HepG2 (cell line): Measurements from ENCODE around the gene CMIP. TPM values are rescaled to one million over a fixed set of nuclear protein-coding genes. Genes with fewer than 3 reads are reported as not detected.
A peak's percentile ranks its signal among the peaks of the same experiment; 100 is the strongest.

Source experiments
- ATAC-seq: fragments of 200-7000 bp; cut with Tn5 transposase; 3 replicates; pipeline ENCODE4 v1.9.1; 2020; ENCODE audit warnings: mild to moderate bottlenecking, moderate library complexity
- BruUV-seq: library from RNA; stranded (reverse); fragments of 400-500 nt; replicated peaks from 2 replicates; lab custom pipeline; 2021; lab: Mats Ljungman, UMichigan
- CTCF ChIA-PET: fragments of 300-600 bp; formaldehyde crosslinking; extraction: SDS; loops from one replicate; lab custom pipeline; 2021; ENCODE audit warnings: low total read pairs, inconsistent platforms, low intra/inter-chr PET ratio; lab: Yijun Ruan, JAX
- POLR2A ChIA-PET: fragments of 350-600 bp; sonication (Branson Sonifier 250); formaldehyde crosslinking; loops from one replicate; lab custom pipeline; 2020; ENCODE audit warnings: antibody characterized with exemption, inconsistent platforms; lab: Yijun Ruan, JAX
- DNase-seq: peaks from one replicate; pipeline ENCODE4 v3.0.0-alpha.2; 2015; ENCODE audit warnings: low spot score
- FAIRE-seq: peaks from 3 replicates; lab custom pipeline; 2011; peaks lifted over from hg19 to GRCh38; lab: Jason Lieb, UNC
- H2AFZ ChIP-seq: one replicate; pipeline ENCODE4 v1.6.1; 2011; ENCODE audit warnings: low read length, inconsistent platforms
- H3K27ac ChIP-seq: fragments of 300-600 bp; 3 replicates; pipeline ENCODE4 v1.8.0; 2011; ENCODE audit warnings: mixed run types, mild to moderate bottlenecking, mixed read lengths, low read length, inconsistent platforms; ENCODE audit not compliant: insufficient read depth; ENCODE audit errors: extremely low read length
- H3K27me3 ChIP-seq, 2 experiments: fragments of 200-600 bp in 1 of 2; 2 replicates in 1 of 2; 3 replicates in 1 of 2; pipeline versions ENCODE4 v1.6.0 to v1.8.0; 2011; ENCODE audit warnings: low read length in 2 of 2, mild to moderate bottlenecking in 2 of 2, moderate library complexity in 2 of 2, inconsistent platforms in 1 of 2; ENCODE audit not compliant: insufficient read depth in 2 of 2, control insufficient read depth in 1 of 2
- H3K36me3 ChIP-seq, 2 experiments: fragments of 200-600 bp in 1 of 2; replicated peaks in 1 of 2; 2 replicates in 1 of 2; 3 replicates in 1 of 2; pipeline versions ENCODE4 v1.5.1 to v1.8.0; 2011; ENCODE audit warnings: low read length in 2 of 2, inconsistent platforms in 1 of 2; ENCODE audit not compliant: insufficient read depth in 2 of 2, control insufficient read depth in 1 of 2
- H3K4me1 ChIP-seq: 2 replicates; pipeline ENCODE4 v1.5.1; 2012; ENCODE audit warnings: low read length, inconsistent platforms; ENCODE audit not compliant: insufficient read depth
- H3K4me2 ChIP-seq: 2 replicates; pipeline ENCODE4 v1.6.0; 2011; ENCODE audit warnings: low read depth, low read length, inconsistent platforms
- H3K4me3 ChIP-seq, 3 experiments: fragments of 200-600 bp in 1 of 3; sonication (generic), shearing (Covaris generic) in 1 of 3; replicated peaks in 1 of 3; 2 replicates each; pipeline ENCODE4 v1.5.1; 2011 to 2016; ENCODE audit warnings: low read length in 3 of 3, inconsistent platforms in 2 of 3, low read depth in 2 of 3, mild to moderate bottlenecking in 2 of 3, control low read depth in 1 of 3, mixed read lengths in 1 of 3; ENCODE audit not compliant: insufficient read depth in 1 of 3
- H3K79me2 ChIP-seq: one replicate; pipeline ENCODE4 v1.6.1; 2011; ENCODE audit warnings: low read length, inconsistent platforms; ENCODE audit not compliant: insufficient read depth
- H3K9ac ChIP-seq: 2 replicates; pipeline ENCODE4 v1.6.0; 2011; ENCODE audit warnings: mild to moderate bottlenecking, low read depth, low read length, inconsistent platforms; ENCODE audit not compliant: insufficient read depth
- H3K9me3 ChIP-seq: 2 replicates; pipeline ENCODE4 v1.5.1; 2012; ENCODE audit warnings: mild to moderate bottlenecking, low read length
- H4K20me1 ChIP-seq: 2 replicates; pipeline ENCODE4 v1.6.0; 2011; ENCODE audit warnings: inconsistent platforms, mild to moderate bottlenecking, low read length, moderate library complexity; ENCODE audit not compliant: insufficient read depth
- RBM22 ChIP-seq: fragments of 200-400 bp; formaldehyde crosslinking; optimal IDR thresholded peaks from 2 replicates; pipeline ENCODE3; 2017; ENCODE audit warnings: mild to moderate bottlenecking, low read length, moderate library complexity
- ZFP36 ChIP-seq: fragments of 150-350 bp; IDR thresholded peaks from 2 replicates; pipeline ENCODE4 v1.6.1; 2018; ENCODE audit warnings: borderline replicate concordance, low read length, low read depth; ENCODE audit not compliant: partially characterized antibody
- ZNF772 ChIP-seq: sonication (generic); formaldehyde crosslinking; IDR thresholded peaks from 2 replicates; pipeline ENCODE4 v1.5.0; 2020; ENCODE audit warnings: mild to moderate bottlenecking, missing genetic modification reagents
- WGBS: methylation state at CpG from one replicate; pipeline ENCODE4 v1.1.6; 2017; ENCODE audit warnings: low lambda C conversion rate; 5-methylcytosine and 5-hydroxymethylcytosine counted together
- in situ Hi-C: cut with HindIII; loops from 2 replicates; pipeline ENCODE4 v1.10.0; 2017; ENCODE audit warnings: low pct_unique_long_range_greater_than_20kb; ENCODE audit not compliant: extremely low pct_ligation_motif_present
- intact Hi-C: fragments of 100-400 bp; cut with micrococcal nuclease; formaldehyde crosslinking; loops from one replicate; pipeline ENCODE4 v1.10.0; 2022; ENCODE audit not compliant: unreplicated experiment
- polyA plus RNA-seq, 8 experiments: library from polyadenylated mRNA; depleted of rRNA in 3 of 8; stranded (reverse) in 7 of 8; unstranded in 1 of 8; fragments of >200 nt; fragmentation: Illumina TruSeq in 4 of 8; extraction: Trizol in 4 of 8; gene quantifications; 2 replicates each; pipeline versions ENCODE4 v1.2.1 to v1.2.3, GENCODE V29; 2011 to 2016; ENCODE audit warnings: low read depth in 4 of 8, missing spikeins in 1 of 8, mixed read lengths in 1 of 8; ENCODE audit not compliant: insufficient read depth in 1 of 8
- total RNA-seq, 5 experiments: library from RNA; depleted of rRNA; stranded (reverse); fragments of >200 nt; fragmentation: Illumina TruSeq; extraction: Trizol; gene quantifications; 2 replicates each; pipeline ENCODE4 v1.2.3, GENCODE V29; 2016; ENCODE audit warnings: low read depth in 1 of 5

The CMIP gene
- total and polyA plus RNA-seq, 2 of the 13 experiments (the other 11 are each of a cell fraction or from before 2014, with no cell fraction given) = 10.9 to 18.1 TPM

- Histone ChIP-seq H2AFZ (no peak overlapping the region), H3K27ac (no peak overlapping the region), H3K79me2 (peaks cover 14% of the 10 kb centered on the region), H4K20me1 (peaks cover 76% of the 10 kb centered on the region; the same call in 1 of the 2 replicates), H3K4me1 (peaks cover 31% of the 10 kb centered on the region)
- CTCF ChIA-PET = no interaction called here
- in situ Hi-C loops = loop anchor here (5.0 kb wide), 1 partner anchor 102 kb away; no protein-coding TSS in a partner anchor
- POLR2A ChIA-PET = no interaction called here
- ATAC-seq = no peak
- TF ChIP-seq ZFP36 = no peak
- peak; percentile 60 for TF ChIP-seq RBM22
- TF ChIP-seq, all 625 proteins: peak for 1
- FAIRE-seq (no peak), DNase-seq (no peak)
- Histone ChIP-seq H3K4me2 (no peak overlapping the region), H3K9me3 (no peaks in the 10 kb centered on the region), H3K9ac (no peak overlapping the region), H3K27me3 (no peaks in the 10 kb centered on the region), H3K4me3 (no peak overlapping the region), H3K36me3 (peaks cover 55 to 75% of the 10 kb centered on the region in 2 experiments)
- intact Hi-C loops = loop anchor here (5.0 kb wide), 1 partner anchor 117 kb away; no protein-coding TSS in a partner anchor
- BruUV-seq = no TSS peak
- WGBS = 97% methylated on average over 4 of the region's 9 CpGs
Observed at GRCh38 chr16:81620796-81621195, 176.2 kb downstream of the CMIP start.

GRCh38 chr16:81621496-81621895, 176.9 kb downstream of the CMIP start:
- BruUV-seq = no TSS peak
- FAIRE-seq (no peak), ATAC-seq (no peak), DNase-seq (no peak)
- H3K79me2 ChIP-seq = peaks cover 21% of the 10 kb centered on the region
- 98% methylated on average over 8 of the region's 8 CpGs for WGBS
- H3K27me3 ChIP-seq = no peaks in the 10 kb centered on the region
- no peaks in the 10 kb centered on the region for H3K9me3 ChIP-seq
- TF ChIP-seq ZNF772 = no peak
- TF ChIP-seq RBM22 = peak; percentile 70
- no peak overlapping the region for H3K4me2 ChIP-seq
- ChIA-PET CTCF (no interaction called here), POLR2A (no interaction called here)
- H3K4me1 ChIP-seq = peaks cover 37% of the 10 kb centered on the region
- peaks cover 70% of the 10 kb centered on the region; the same call in 1 of the 2 replicates for H4K20me1 ChIP-seq
- no peak overlapping the region for H3K9ac ChIP-seq
- intact Hi-C loops = loop anchor here (5.0 kb wide), 1 partner anchor 116 kb away; no protein-coding TSS in a partner anchor
- H3K36me3 ChIP-seq = peaks cover 54 to 71% of the 10 kb centered on the region in 2 experiments
- H3K27ac ChIP-seq = no peak overlapping the region
- H2AFZ ChIP-seq = no peak overlapping the region
- in situ Hi-C loops = loop anchor here (5.0 kb wide), 1 partner anchor 101 kb away; no protein-coding TSS in a partner anchor
- no peak overlapping the region for H3K4me3 ChIP-seq
